Activated naive CD8-positive, alpha-beta T cell treated with anti-CD3 and anti-CD28 coated beads, Interleukin-2, amount 50 U/mL, for 24 hours (primary cell): ENCODE measurements around the gene NPW.
A peak's percentile ranks its signal among the peaks of the same experiment; 100 is the strongest.

ENCODE experiments used
- ATAC-seq: fragments of 150-1000 bp; cut with Tn5 transposase; one replicate; pipeline ENCODE4 v1.10.0; 2021
- DNase-seq: peaks from one replicate; pipeline ENCODE4 v3.0.0; 2021
- H3K27ac Mint-ChIP-seq: one replicate; pipeline ENCODE4 v1.8.0; 2021; ENCODE audit warnings: mild to moderate bottlenecking, mixed read lengths
- H3K27me3 Mint-ChIP-seq: one replicate; pipeline ENCODE4 v1.8.0; 2021; ENCODE audit warnings: mixed read lengths
- H3K36me3 Mint-ChIP-seq: one replicate; pipeline ENCODE4 v1.8.0; 2021; ENCODE audit warnings: low read depth, mixed read lengths
- H3K4me1 Mint-ChIP-seq: one replicate; pipeline ENCODE4 v1.8.0; 2021; ENCODE audit warnings: mixed read lengths
- H3K4me3 Mint-ChIP-seq: one replicate; pipeline ENCODE4 v1.8.0; 2021; ENCODE audit warnings: mild to moderate bottlenecking, moderate library complexity, mixed read lengths
- H3K9me3 Mint-ChIP-seq: one replicate; pipeline ENCODE4 v1.8.0; 2021; ENCODE audit warnings: mixed read lengths

Gene NPW

DNA sequence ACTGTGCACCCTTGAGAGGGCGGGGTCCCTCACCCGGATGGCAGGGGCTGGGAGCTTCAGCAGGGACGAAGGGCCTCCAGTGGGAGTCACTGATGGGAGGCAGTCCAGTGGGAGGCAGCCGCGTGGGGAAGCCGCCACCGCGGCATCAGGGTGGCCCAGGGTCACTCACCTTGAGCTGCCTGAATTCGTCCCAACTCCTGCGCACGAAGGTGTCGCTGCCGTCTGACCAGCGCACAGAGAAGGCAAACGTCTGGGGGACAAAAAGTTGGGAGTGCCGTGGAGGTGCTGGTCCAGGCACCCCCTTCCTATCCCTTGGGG is 38.9 kb upstream of the NPW start:
- H3K9me3 Mint-ChIP-seq: no peaks in the 10 kb centered on the region
- ATAC-seq: no peak
- no peak overlapping the region for H3K4me3 Mint-ChIP-seq
- peaks cover 13% of the 10 kb centered on the region for H3K36me3 Mint-ChIP-seq
- H3K27me3 Mint-ChIP-seq: peaks cover 30% of the 10 kb centered on the region
- DNase-seq: no peak
- peaks cover 17% of the 10 kb centered on the region for H3K4me1 Mint-ChIP-seq
- H3K27ac Mint-ChIP-seq: no peak overlapping the region

DNA sequence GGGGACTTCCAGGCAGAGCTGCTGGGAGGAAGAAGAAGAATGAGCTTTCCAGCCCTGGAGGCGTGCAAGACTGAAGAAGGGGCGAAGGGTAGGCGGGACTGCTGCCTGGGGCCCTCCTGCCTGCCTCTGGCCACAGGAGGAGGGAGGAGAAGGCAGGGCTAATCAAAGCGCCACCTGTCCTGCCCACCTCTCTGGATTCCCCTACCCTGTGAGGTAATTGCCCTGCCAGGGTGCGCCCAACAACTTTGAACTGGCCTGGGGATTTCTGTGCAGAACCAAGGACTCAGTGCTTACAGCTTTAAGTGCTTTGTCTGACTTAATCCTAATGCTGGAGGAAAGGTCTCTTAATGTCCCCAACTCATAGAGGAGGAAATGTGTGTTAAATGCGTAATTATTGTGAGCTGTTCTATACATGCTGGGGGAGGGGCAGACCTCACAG is 38.2 kb upstream of the NPW start, which contains the start of gene NOXO1:
Gene NOXO1, minus strand, starts transcription at position 72 of the 439 bp plus-strand sequence. CDS start 290 bp downstream, outside the sequence.
- Mint-ChIP-seq H3K27ac (peak within 1 kb of the TSS; percentile 10), H3K9me3 (no peaks in the 10 kb centered on the region), H3K4me3 (no peak within 1 kb of the TSS), H3K4me1 (peaks cover 17% of the 10 kb centered on the region), H3K36me3 (peaks cover 7% of the 10 kb centered on the region), H3K27me3 (peaks cover 30% of the 10 kb centered on the region)
- DNase-seq (no peak), ATAC-seq (peak; percentile 3)

DNA sequence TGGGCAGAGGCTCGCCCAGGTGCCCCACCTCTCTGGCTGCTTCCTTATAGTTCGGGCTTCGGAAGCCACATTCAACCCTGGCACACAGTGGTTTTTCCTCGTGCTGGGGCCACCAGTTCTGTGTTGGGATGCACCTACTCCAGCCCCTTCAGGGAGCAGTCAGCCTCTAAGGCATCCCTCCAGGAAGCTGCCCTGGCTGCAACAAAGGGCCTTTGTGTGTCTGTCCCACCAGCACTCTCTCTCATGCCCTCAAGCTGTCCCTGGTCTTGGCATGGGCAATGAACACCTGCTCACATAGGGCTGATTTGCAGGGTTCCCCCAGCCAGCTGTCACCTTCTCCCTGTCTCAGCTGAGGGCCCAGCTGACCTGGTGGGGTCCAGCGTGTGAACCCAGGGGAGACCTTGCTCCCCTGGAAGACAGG is 37.6 kb upstream of the NPW start:
- H3K4me1 Mint-ChIP-seq: peaks cover 17% of the 10 kb centered on the region
- no peak overlapping the region for H3K4me3 Mint-ChIP-seq
- H3K9me3 Mint-ChIP-seq: no peaks in the 10 kb centered on the region
- DNase-seq (no peak), ATAC-seq (no peak)
- peaks cover 5% of the 10 kb centered on the region for H3K36me3 Mint-ChIP-seq
- no peak overlapping the region for H3K27ac Mint-ChIP-seq
- peaks cover 30% of the 10 kb centered on the region for H3K27me3 Mint-ChIP-seq

DNA sequence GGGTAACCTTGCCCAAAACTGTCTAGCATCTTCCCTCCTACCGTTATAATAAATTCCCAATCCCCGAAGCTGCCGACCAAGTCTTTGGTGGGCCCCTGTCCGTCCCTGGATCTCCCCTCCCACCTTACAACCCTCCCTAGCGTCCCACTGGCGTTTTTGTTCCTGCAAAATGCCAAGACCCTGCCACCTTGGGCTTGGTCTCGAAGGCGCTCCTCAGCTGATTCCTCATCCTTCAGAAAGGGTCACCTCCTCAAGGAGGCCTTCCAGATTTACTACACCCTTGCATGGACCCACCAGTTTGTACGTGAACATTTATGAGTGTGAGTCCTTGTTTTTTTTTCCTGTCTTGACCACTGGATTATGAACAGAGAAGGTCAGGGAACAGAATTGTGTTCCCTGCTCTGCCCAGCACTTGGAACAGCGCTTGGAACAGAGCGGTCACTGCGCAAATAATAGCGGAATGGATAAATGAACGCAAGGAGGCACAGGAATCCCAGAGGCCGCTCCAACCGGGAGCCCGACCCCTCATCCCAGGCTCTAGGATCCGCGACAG is 36.5 kb upstream of the NPW start:
- H3K4me1 Mint-ChIP-seq: peaks cover 17% of the 10 kb centered on the region
- no peak overlapping the region for H3K27ac Mint-ChIP-seq
- H3K4me3 Mint-ChIP-seq: peak overlapping the region; percentile 65
- no peaks in the 10 kb centered on the region for H3K9me3 Mint-ChIP-seq
- ATAC-seq (no peak), DNase-seq (no peak)
- peaks cover 31% of the 10 kb centered on the region for H3K27me3 Mint-ChIP-seq
- H3K36me3 Mint-ChIP-seq: no peaks in the 10 kb centered on the region

GRCh38 chr16:1983544-1984346 is 35.8 kb upstream of the NPW start, which contains the start of gene GFER:
Gene GFER (plus strand): TSS chr16:1984193. CDS start chr16:1984219, 26 bp downstream.
- H3K4me3 Mint-ChIP-seq: peak within 1 kb of the TSS; percentile 81
- no peaks in the 10 kb centered on the region for H3K9me3 Mint-ChIP-seq
- DNase-seq (peak; percentile 84), ATAC-seq (peak; percentile 77)
- H3K27me3 Mint-ChIP-seq: peaks cover 35% of the 10 kb centered on the region
- H3K36me3 Mint-ChIP-seq: no peaks in the 10 kb centered on the region
- peak within 1 kb of the TSS; percentile 49 for H3K27ac Mint-ChIP-seq
- peaks cover 17% of the 10 kb centered on the region for H3K4me1 Mint-ChIP-seq

DNA sequence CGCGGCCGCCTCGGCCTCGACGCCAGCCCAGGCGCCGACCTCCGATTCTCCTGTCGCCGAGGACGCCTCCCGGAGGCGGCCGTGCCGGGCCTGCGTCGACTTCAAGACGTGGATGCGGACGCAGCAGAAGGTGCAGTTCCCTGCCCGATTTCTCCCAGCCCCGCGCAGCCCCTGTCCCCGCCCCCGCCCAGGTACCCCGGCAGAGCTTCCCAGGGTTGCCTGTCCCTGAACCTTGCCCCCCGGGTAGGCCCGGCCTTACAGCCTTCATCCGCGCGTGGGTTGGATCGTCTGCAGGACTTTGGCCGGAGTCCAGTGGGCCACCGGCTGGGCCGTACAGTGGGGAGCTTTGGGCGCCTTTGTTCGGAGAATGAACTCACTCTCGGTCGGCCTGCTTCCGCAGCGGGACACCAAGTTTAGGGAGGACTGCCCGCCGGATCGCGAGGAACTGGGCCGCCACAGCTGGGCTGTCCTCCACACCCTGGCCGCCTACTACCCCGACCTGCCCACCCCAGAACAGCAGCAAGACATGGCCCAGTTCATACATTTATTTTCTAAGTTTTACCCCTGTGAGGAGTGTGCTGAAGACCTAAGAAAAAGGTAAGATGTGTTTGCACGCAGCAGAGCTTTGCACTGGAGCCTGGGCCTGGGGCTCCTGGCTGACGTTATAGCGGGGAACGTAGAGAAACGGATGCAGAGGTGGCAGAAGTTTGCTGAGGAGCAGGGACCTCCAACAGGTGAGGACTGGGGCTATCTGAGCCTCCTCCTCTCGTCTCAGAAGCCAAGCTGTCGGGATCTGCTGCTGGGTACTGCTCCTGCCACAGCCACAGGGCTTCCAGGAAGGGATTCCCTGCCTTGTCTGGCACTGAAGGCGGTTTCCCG is 35.0 kb upstream of the NPW start:
- ATAC-seq: peak; percentile 3
- no peak for DNase-seq
- Mint-ChIP-seq H3K36me3 (no peaks in the 10 kb centered on the region), H3K9me3 (no peaks in the 10 kb centered on the region), H3K4me3 (peak overlapping the region; percentile 81), H3K27me3 (peaks cover 43% of the 10 kb centered on the region), H3K27ac (peak overlapping the region; percentile 49), H3K4me1 (peaks cover 22% of the 10 kb centered on the region)

GRCh38 chr16:1985466-1986150 is 34.0 kb upstream of the NPW start:
- H3K27me3 Mint-ChIP-seq: peaks cover 39% of the 10 kb centered on the region
- no peaks in the 10 kb centered on the region for H3K9me3 Mint-ChIP-seq
- H3K27ac Mint-ChIP-seq: no peak overlapping the region
- H3K36me3 Mint-ChIP-seq: no peaks in the 10 kb centered on the region
- ATAC-seq (no peak), DNase-seq (no peak)
- H3K4me1 Mint-ChIP-seq: peaks cover 26% of the 10 kb centered on the region
- H3K4me3 Mint-ChIP-seq: peak overlapping the region; percentile 81

- H3K27ac Mint-ChIP-seq: no peak overlapping the region
- no peaks in the 10 kb centered on the region for H3K9me3 Mint-ChIP-seq
- no peak for DNase-seq
- peaks cover 35% of the 10 kb centered on the region for H3K4me1 Mint-ChIP-seq
- no peaks in the 10 kb centered on the region for H3K36me3 Mint-ChIP-seq
- no peak overlapping the region for H3K4me3 Mint-ChIP-seq
- ATAC-seq: no peak
- H3K27me3 Mint-ChIP-seq: peaks cover 24% of the 10 kb centered on the region
Observed at GRCh38 chr16:1987198-1987597, 32.4 kb upstream of the NPW start.

GRCh38 chr16:1989209-1990100 is 30.1 kb upstream of the NPW start, which contains the start of gene SYNGR3:
Gene SYNGR3 (plus strand): TSS chr16:1989970. CDS start chr16:1990103, 133 bp downstream.
- no peaks in the 10 kb centered on the region for H3K36me3 Mint-ChIP-seq
- no peak for DNase-seq
- peaks cover 13% of the 10 kb centered on the region for H3K27me3 Mint-ChIP-seq
- no peak for ATAC-seq
- H3K4me1 Mint-ChIP-seq: peaks cover 41% of the 10 kb centered on the region
- no peaks in the 10 kb centered on the region for H3K9me3 Mint-ChIP-seq
- H3K4me3 Mint-ChIP-seq: peak within 1 kb of the TSS; percentile 70
- H3K27ac Mint-ChIP-seq: peak within 1 kb of the TSS; percentile 82

- H3K9me3 Mint-ChIP-seq: no peaks in the 10 kb centered on the region
- H3K36me3 Mint-ChIP-seq: no peaks in the 10 kb centered on the region
- DNase-seq (no peak), ATAC-seq (no peak)
- H3K4me3 Mint-ChIP-seq: no peak overlapping the region
- no peak overlapping the region for H3K27ac Mint-ChIP-seq
- H3K4me1 Mint-ChIP-seq: peaks cover 37% of the 10 kb centered on the region
- H3K27me3 Mint-ChIP-seq: peaks cover 13% of the 10 kb centered on the region
Observed at GRCh38 chr16:1990101-1990350, 29.6 kb upstream of the NPW start.

GRCh38 chr16:1990351-1991134 is 29.0 kb upstream of the NPW start:
- peaks cover 32% of the 10 kb centered on the region for H3K4me1 Mint-ChIP-seq
- peak overlapping the region; percentile 70 for H3K4me3 Mint-ChIP-seq
- DNase-seq (peak; percentile 64), ATAC-seq (no peak)
- H3K27ac Mint-ChIP-seq: peak overlapping the region; percentile 82
- peaks cover 13% of the 10 kb centered on the region for H3K27me3 Mint-ChIP-seq
- no peaks in the 10 kb centered on the region for H3K9me3 Mint-ChIP-seq
- H3K36me3 Mint-ChIP-seq: no peaks in the 10 kb centered on the region

GRCh38 chr16:1991135-1991551 is 28.4 kb upstream of the NPW start:
- peak overlapping the region; percentile 70 for H3K4me3 Mint-ChIP-seq
- ATAC-seq (peak; percentile 61), DNase-seq (peak; percentile 69)
- H3K9me3 Mint-ChIP-seq: no peaks in the 10 kb centered on the region
- H3K27ac Mint-ChIP-seq: peak overlapping the region; percentile 82
- peaks cover 33% of the 10 kb centered on the region for H3K4me1 Mint-ChIP-seq
- H3K27me3 Mint-ChIP-seq: peaks cover 13% of the 10 kb centered on the region
- no peaks in the 10 kb centered on the region for H3K36me3 Mint-ChIP-seq

GRCh38 chr16:1991588-1991947 is 28.0 kb upstream of the NPW start:
- peaks cover 37% of the 10 kb centered on the region for H3K4me1 Mint-ChIP-seq
- H3K4me3 Mint-ChIP-seq: peak overlapping the region; percentile 70
- ATAC-seq (no peak), DNase-seq (no peak)
- H3K36me3 Mint-ChIP-seq: peaks cover under 1% of the 10 kb centered on the region
- peaks cover 13% of the 10 kb centered on the region for H3K27me3 Mint-ChIP-seq
- no peaks in the 10 kb centered on the region for H3K9me3 Mint-ChIP-seq
- peak overlapping the region; percentile 82 for H3K27ac Mint-ChIP-seq
